DND-41 (cell line): ENCODE data around the gene TBC1D22A.

Experiments used
- CTCF ChIP-seq: IDR thresholded peaks from 2 replicates; pipeline ENCODE4 v1.5.1; 2012; ENCODE audit warnings: borderline replicate concordance, low read length, moderate library complexity, mild to moderate bottlenecking; ENCODE audit not compliant: poor library complexity, severe bottlenecking; ENCODE audit errors: extremely low read depth
- EZH2 ChIP-seq: IDR thresholded peaks from 3 replicates; pipeline ENCODE4 v1.6.1; 2012; ENCODE audit warnings: borderline replicate concordance, low read depth, mild to moderate bottlenecking, moderate library complexity, low read length, inconsistent platforms; ENCODE audit not compliant: severe bottlenecking

GRCh38 chr22:46761017-46761416 lies 1.4 kb upstream of the TBC1D22A start:
- TF ChIP-seq CTCF (no peak), EZH2 (no peak)
